ENCODE data around the gene UBE2E1. TPM values are rescaled to one million over a fixed set of nuclear protein-coding genes. Genes with fewer than 3 reads are reported as not detected.

UBE2E1 gene
- total RNA-seq, 1 donor from 2014 or later = 74.6 TPM

DNA sequence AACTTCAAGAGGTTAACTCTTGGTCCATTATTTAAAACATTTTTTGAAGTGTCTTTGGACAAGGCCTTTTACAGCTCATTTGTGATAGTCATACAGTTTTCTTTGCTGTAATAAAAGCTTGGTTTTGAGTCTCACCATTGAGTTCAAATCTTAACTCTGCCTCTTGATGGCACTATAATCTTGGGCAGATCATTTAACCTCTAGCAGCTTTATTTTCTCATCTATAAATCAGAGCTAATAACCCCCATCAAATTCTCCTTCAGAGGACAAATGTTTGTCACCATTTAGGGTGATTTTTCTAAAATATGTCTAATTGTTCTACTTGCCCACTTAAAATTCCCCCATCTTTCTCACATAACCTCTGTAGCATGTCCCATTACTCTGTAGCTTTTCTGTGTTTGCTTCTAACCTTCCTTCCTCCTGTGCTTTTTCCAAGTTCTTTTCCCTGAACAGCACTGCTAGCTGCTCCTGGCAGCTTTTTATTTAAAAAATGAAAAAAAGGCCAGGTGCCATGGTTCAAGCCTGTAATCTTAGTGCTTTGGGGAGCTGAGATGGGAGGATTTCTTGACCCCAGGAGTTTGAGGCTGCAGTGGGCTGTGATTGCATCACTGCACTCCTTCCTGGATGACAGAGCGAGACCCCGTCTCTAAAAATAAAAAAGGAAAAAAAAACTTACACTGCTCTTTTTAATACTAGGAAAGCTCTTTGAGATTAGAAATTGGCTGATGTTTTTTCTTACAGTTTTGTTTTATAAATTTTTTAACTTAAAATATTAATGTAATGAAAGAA is 28.5 kb downstream of the UBE2E1 start:
- no peak overlapping the region for H3K4me3 ChIP-seq
- H3K4me1 ChIP-seq = peaks cover 0 to 20% of the 10 kb centered on the region in 2 donors
- H3K27me3 ChIP-seq = no peaks in the 10 kb centered on the region
- no peak overlapping the region for H3K27ac ChIP-seq
- TF ChIP-seq CTCF (IDR thresholded peaks at IDR 0.05) = peak in 1 of 3 experiments; percentile 26
- H3K36me3 ChIP-seq = no peaks in the 10 kb centered on the region
- DNase-seq (ENCODE audit: low spot score in 2 of 2) = no peak
- intact Hi-C loops (cut with DNase I) = no loop called here
- no peaks in the 10 kb centered on the region for H3K9me3 ChIP-seq

DNA sequence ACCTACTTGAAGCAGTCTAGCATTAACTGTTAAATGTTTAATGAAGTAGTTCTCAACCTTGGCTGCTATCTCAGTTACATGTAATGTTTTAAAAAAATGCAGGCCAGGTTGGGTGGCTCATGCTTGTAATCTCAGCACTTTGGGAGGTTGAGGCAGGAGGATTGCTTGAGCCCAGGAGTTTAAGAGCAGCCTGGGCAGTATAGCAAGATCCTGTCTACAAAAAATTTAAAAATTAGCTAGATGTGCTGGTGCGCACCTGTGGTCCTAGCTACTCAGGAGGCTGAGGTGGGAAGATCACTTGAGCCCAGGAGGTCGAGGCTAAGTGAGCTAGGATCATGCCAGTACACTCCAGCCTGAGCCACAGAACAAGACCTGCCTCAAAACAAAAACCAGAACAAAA is 29.3 kb downstream of the UBE2E1 start:
- DNase-seq (ENCODE audit: low spot score in 2 of 2) = no peak
- H3K4me3 ChIP-seq = no peak overlapping the region
- no peaks in the 10 kb centered on the region for H3K27me3 ChIP-seq
- no peak for TF ChIP-seq CTCF (IDR thresholded peaks at IDR 0.05)
- H3K27ac ChIP-seq = no peak overlapping the region
- H3K4me1 ChIP-seq = peaks cover 0 to 20% of the 10 kb centered on the region in 2 donors
- intact Hi-C loops (cut with DNase I) = no loop called here
- no peaks in the 10 kb centered on the region for H3K9me3 ChIP-seq
- H3K36me3 ChIP-seq = no peaks in the 10 kb centered on the region

GRCh38 chr3:23835802-23836201 is 30.0 kb downstream of the UBE2E1 start:
- intact Hi-C loops (cut with DNase I) = no loop called here
- no peaks in the 10 kb centered on the region for H3K9me3 ChIP-seq
- peaks cover 0 to 20% of the 10 kb centered on the region in 2 donors for H3K4me1 ChIP-seq
- no peaks in the 10 kb centered on the region for H3K36me3 ChIP-seq
- no peak for DNase-seq (ENCODE audit: low spot score in 2 of 2)
- no peak for TF ChIP-seq CTCF (IDR thresholded peaks at IDR 0.05)
- H3K4me3 ChIP-seq = no peak overlapping the region
- no peak overlapping the region for H3K27ac ChIP-seq
- H3K27me3 ChIP-seq = no peaks in the 10 kb centered on the region

DNA sequence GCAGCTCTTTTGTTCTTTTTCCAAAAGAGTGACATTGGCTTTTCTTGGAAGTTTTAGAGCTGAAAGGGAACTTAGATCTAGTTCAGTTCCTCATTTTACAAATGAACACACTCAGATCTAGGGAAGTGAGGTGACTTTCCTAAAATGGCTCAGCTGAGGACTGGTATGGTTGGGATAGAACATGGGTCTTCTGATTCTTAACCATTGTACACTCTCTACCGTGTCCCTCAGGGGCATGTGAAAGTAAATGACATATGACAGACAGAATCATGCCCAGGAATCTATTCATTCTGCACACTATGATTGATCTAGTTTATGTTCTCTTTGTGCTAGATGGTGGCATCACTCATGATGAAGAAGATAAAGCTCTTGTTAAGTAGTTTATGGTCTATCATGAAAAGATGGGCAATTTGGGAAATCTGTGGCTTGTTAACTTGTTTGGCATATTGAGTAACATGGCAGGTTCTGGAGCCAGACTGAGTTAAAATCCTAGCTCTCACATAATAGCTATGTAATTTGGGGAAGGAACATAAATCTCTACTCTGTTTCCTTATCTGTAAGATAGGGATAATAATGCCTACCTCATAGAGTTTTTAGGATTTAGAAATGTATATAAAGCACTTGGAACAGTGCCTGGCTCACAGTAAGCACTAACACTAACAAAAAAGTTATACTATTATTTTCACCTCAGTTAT is 30.9 kb downstream of the UBE2E1 start:
- no peak for TF ChIP-seq CTCF (IDR thresholded peaks at IDR 0.05)
- H3K27me3 ChIP-seq = no peaks in the 10 kb centered on the region
- no peak overlapping the region for H3K27ac ChIP-seq
- H3K36me3 ChIP-seq = no peaks in the 10 kb centered on the region
- no peaks in the 10 kb centered on the region for H3K9me3 ChIP-seq
- H3K4me3 ChIP-seq = no peak overlapping the region
- DNase-seq (ENCODE audit: low spot score in 2 of 2) = no peak
- peaks cover 0 to 20% of the 10 kb centered on the region in 2 donors for H3K4me1 ChIP-seq
- intact Hi-C loops (cut with DNase I) = no loop called here

- H3K4me3 ChIP-seq = no peak overlapping the region
- intact Hi-C loops (cut with DNase I) = no loop called here
- DNase-seq (ENCODE audit: low spot score in 2 of 2) = no peak
- H3K36me3 ChIP-seq = no peaks in the 10 kb centered on the region
- H3K4me1 ChIP-seq = peaks cover 0 to 20% of the 10 kb centered on the region in 2 donors
- TF ChIP-seq CTCF (IDR thresholded peaks at IDR 0.05) = no peak
- no peaks in the 10 kb centered on the region for H3K9me3 ChIP-seq
- no peak overlapping the region for H3K27ac ChIP-seq
- no peaks in the 10 kb centered on the region for H3K27me3 ChIP-seq
These were observed 31.5 kb downstream of the UBE2E1 start for GRCh38 chr3:23837286-23837685.
